Measurements from ENCODE around the gene KIAA1217. TPM values are rescaled to one million over a fixed set of nuclear protein-coding genes. Genes with fewer than 3 reads are reported as not detected.

KIAA1217 gene
- total and polyA plus RNA-seq, 2 of the 8 experiments (the other 6 are each of a cell fraction or from before 2014, with no cell fraction given), result 4.5 to 15.6 TPM

DNA sequence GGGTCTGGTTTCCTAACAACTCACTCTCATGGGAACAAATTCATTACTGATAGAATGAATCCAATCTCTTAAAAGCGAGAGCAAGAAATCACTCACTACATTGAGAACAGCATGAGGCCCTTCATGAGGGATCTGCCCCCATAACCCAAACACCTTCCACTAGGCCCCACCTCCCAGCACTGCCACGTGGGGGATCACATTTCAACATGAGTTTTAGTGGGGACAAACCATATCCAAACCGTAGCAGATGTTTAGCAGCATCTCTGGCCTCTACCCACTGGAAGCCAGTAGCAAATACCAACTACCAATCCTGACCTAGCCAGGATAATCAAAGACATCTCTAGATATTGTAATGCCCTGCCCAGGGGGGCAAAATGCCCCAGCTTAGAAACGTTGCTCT is 270.9 kb downstream of the KIAA1217 start:
- Histone ChIP-seq H4K91ac (replicated peaks; ENCODE audit: insufficient read length, low read length) (no peak overlapping the region), H3K79me1 (ENCODE audit: low read depth, low read length) (no peaks in the 10 kb centered on the region), H3K4me3 (ENCODE audit: extremely low read depth in 1 of 4, insufficient read depth in 2 of 4, low read depth in 3 of 4, low read length in 4 of 4) (no peak overlapping the region), H4K5ac (ENCODE audit: insufficient read length, low read depth, low read length) (no peak overlapping the region), H3K4me1 (replicated peaks in 1 of 4; ENCODE audit: control insufficient read depth in 3 of 4, insufficient read depth in 4 of 4, low read length in 3 of 4) (peaks cover 0 to 6% (median 4%) of the 10 kb centered on the region in 4 experiments; a peak in 3 of 7 replicates), H3K9ac (replicated peaks in 1 of 4; ENCODE audit: extremely low read depth in 1 of 4, low read depth in 3 of 4, low read length in 3 of 4) (no peak overlapping the region), H3K79me2 (ENCODE audit: control insufficient read depth in 1 of 2, insufficient read depth in 2 of 2, low read length in 2 of 2) (no peaks in the 10 kb centered on the region), H3K18ac (ENCODE audit: extremely low read depth, low read length) (no peak overlapping the region), H2AFZ (ENCODE audit: low read length) (no peak overlapping the region), H2BK5ac (ENCODE audit: low read depth, low read length) (no peak overlapping the region), H2AK5ac (ENCODE audit: low read depth, low read length) (no peak overlapping the region), H3K56ac (replicated peaks; ENCODE audit: insufficient read length, low read depth, low read length) (no peak overlapping the region), H4K20me1 (replicated peaks in 1 of 2; ENCODE audit: control insufficient read depth in 1 of 2, insufficient read depth in 2 of 2, low read length in 2 of 2) (no peaks in the 10 kb centered on the region), H2BK12ac (ENCODE audit: low read depth, low read length) (no peak overlapping the region), H3K27me3 (replicated peaks in 1 of 4; ENCODE audit: control insufficient read depth in 3 of 4, extremely low read depth in 1 of 4, insufficient read depth in 3 of 4, low read length in 3 of 4) (no peaks in the 10 kb centered on the region), H3K14ac (ENCODE audit: insufficient read length) (no peak overlapping the region), H3K4ac (replicated peaks; ENCODE audit: insufficient read length, low read depth, low read length) (no peak overlapping the region), H3K23ac (ENCODE audit: insufficient read length) (no peak overlapping the region), H3K36me3 (ENCODE audit: control insufficient read depth in 2 of 4, insufficient read depth in 4 of 4, low read length in 3 of 4) (peaks cover 0 to 5% (median 0%) of the 10 kb centered on the region in 4 experiments; a peak in 2 of 8 replicates), H3K27ac (ENCODE audit: low read depth, low read length) (no peak overlapping the region), H2BK20ac (ENCODE audit: low read length) (no peak overlapping the region), H3K23me2 (ENCODE audit: low read depth, low read length) (0 out of 2 replicates have a peak, but pooled peaks cover 2% of the 10 kb centered on the region), H4K8ac (ENCODE audit: extremely low read depth, insufficient read depth, low read length) (no peak overlapping the region), H3K4me2 (ENCODE audit: insufficient read depth in 1 of 2, low read depth in 2 of 2, low read length in 2 of 2) (no peak overlapping the region), H2BK120ac (replicated peaks; ENCODE audit: low read depth, low read length) (no peak overlapping the region), H3K9me3 (ENCODE audit: insufficient read depth in 2 of 2, low read depth in 1 of 2, low read length in 1 of 2) (peaks cover 3 to 5% of the 10 kb centered on the region in 2 experiments; a peak in 2 of 4 replicates), H2BK15ac (ENCODE audit: low read length) (no peak overlapping the region)
- POLR2A ChIA-PET (ENCODE audit: partially characterized antibody), result no interaction called here
- FAIRE-seq, result no peak
- CTCF ChIA-PET (ENCODE audit: partially characterized antibody), result interaction anchor here (0.7 to 1.3 kb wide), 2 partner anchors 24 to 740 kb away, joined by 3 read pairs; no protein-coding TSS in a partner anchor
- no peak for DNase-seq (ENCODE audit: low read depth in 1 of 2, low spot score in 2 of 2)
- 75% methylated on average over 4 of the region's 4 CpGs; no CpG with 5 or more reads in 1 of the 2 experiments for WGBS, 2 experiments (ENCODE audit: extremely low coverage in 1 of 2, insufficient coverage in 1 of 2, insufficient read length in 1 of 2, insufficient replicate concordance in 2 of 2, low coverage in 1 of 2, low lambda C conversion rate in 2 of 2, missing lambda C conversion rate in 1 of 2)
- TF ChIP-seq, protein P1, sequence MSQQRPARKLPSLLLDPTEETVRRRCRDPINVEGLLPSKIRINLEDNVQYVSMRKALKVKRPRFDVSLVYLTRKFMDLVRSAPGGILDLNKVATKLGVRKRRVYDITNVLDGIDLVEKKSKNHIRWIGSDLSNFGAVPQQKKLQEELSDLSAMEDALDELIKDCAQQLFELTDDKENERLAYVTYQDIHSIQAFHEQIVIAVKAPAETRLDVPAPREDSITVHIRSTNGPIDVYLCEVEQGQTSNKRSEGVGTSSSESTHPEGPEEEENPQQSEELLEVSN (IDR thresholded peaks at IDR 0.05), result no peak
- TF ChIP-seq CHD2 (IDR thresholded peaks at IDR 0.05; ENCODE audit: low read length) (no peak), CHD1 (IDR thresholded peaks at IDR 0.05; ENCODE audit: low read depth, low read length) (no peak), NANOG (IDR thresholded peaks at IDR 0.05; ENCODE audit: insufficient read depth, low read depth, low read length, poor library complexity, severe bottlenecking) (no peak), MAFK (IDR thresholded peaks at IDR 0.05; ENCODE audit: low read depth, low read length) (no peak), JUND (IDR thresholded peaks at IDR 0.05; ENCODE audit: low read length) (no peak), SIRT6 (IDR thresholded peaks at IDR 0.05; ENCODE audit: low read length) (no peak), ASH2L (IDR thresholded peaks at IDR 0.05; ENCODE audit: low read length) (no peak), SRF (IDR thresholded peaks at IDR 0.05; ENCODE audit: low read depth, low read length) (no peak), JUN (IDR thresholded peaks at IDR 0.05; ENCODE audit: low read depth, low read length) (no peak), SP1 (IDR thresholded peaks at IDR 0.05; ENCODE audit: low read depth, low read length) (no peak), HDAC6 (IDR thresholded peaks at IDR 0.05; ENCODE audit: low read depth, low read length) (no peak), KDM4A (IDR thresholded peaks at IDR 0.05; ENCODE audit: low read depth, low read length, severe bottlenecking) (no peak)
- TF ChIP-seq, protein P2, sequence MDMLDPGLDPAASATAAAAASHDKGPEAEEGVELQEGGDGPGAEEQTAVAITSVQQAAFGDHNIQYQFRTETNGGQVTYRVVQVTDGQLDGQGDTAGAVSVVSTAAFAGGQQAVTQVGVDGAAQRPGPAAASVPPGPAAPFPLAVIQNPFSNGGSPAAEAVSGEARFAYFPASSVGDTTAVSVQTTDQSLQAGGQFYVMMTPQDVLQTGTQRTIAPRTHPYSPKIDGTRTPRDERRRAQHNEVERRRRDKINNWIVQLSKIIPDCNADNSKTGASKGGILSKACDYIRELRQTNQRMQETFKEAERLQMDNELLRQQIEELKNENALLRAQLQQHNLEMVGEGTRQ (IDR thresholded peaks at IDR 0.05; ENCODE audit: low read length), result no peak

Measured in H1 (cell line).